ENCODE results near the gene TNS3.
"Not testable (repeated sequence)": the region's sequence is repeated elsewhere in the genome, so short reads cannot be mapped to it uniquely, and the experiment has no call there.

The TNS3 gene

GRCh38 chr7:47543714-47544113 lies 38.2 kb downstream of the TNS3 start:
- in situ Hi-C loops (cut with HindIII; ENCODE audit: low sequenced_read_pairs), result no loop called here

- in situ Hi-C loops (cut with HindIII; ENCODE audit: low sequenced_read_pairs), result no loop called here
Observed at GRCh38 chr7:47543056-47543455, 38.9 kb downstream of the TNS3 start.

GRCh38 chr7:47542051-47542450 lies 39.9 kb downstream of the TNS3 start:
- in situ Hi-C loops (cut with HindIII; ENCODE audit: low sequenced_read_pairs), result no loop called here

- in situ Hi-C loops (cut with HindIII; ENCODE audit: low sequenced_read_pairs), result not testable (repeated sequence)
Observed at GRCh38 chr7:47541485-47541884, 40.4 kb downstream of the TNS3 start.

- in situ Hi-C loops (cut with HindIII; ENCODE audit: low sequenced_read_pairs), result no loop called here
Observed at GRCh38 chr7:47540387-47541350, 41.2 kb downstream of the TNS3 start.

GRCh38 chr7:47540053-47540386 lies 41.9 kb downstream of the TNS3 start:
- in situ Hi-C loops (cut with HindIII; ENCODE audit: low sequenced_read_pairs), result no loop called here

DNA sequence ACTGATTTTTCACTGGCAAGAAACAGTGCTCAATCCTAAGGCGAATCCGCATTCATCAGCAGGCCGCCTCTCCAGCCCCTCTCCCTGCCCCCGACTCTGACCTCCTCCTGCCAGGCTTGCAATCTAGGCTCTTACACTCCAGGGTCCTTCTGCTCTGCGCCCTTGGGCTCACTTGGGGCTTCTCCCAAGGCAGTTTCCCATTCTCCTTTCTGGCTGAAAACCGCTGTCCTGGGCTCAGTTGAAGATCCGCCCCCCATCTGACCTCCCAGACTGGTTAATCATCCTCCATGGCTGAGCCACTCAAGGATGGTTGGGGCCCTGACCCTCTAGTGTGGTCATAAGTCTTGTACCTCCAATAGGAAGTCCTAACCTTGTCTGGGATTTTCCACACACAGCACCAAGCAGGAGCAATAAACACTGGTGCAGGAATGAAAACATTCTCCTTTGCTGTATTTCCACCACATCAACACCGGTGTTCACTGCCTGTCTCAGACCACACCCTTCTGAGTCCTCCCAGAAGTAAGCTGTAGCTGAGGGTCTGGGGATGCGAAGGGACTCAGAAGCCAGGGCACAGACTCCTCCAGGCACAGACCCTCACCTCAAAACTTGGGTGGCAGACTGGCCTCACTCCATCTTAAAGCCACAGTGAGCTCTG lies 42.4 kb downstream of the TNS3 start:
- in situ Hi-C loops (cut with HindIII; ENCODE audit: low sequenced_read_pairs), result no loop called here

DNA sequence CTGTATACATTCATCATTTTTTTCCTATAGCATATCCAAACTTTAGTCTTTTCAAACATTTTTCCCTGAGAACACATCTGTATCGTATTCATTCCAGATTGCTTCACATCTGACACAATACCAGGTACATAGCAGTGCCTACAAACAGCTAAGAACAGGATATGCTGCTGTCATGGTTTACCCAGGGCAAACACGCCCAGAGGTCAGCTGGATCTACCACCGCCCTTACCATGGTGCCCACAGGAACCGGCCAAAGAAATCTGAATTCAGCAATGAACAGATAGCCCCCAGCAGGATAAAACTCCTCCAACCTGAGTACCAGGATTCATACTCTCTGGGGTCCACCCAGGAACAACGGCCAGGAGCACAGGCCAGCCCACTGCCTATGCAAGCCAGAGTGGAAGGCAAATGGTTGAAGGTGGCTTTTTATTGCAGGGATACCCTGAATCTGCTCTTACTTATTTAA lies 43.0 kb downstream of the TNS3 start:
- in situ Hi-C loops (cut with HindIII; ENCODE audit: low sequenced_read_pairs), result no loop called here

- in situ Hi-C loops (cut with HindIII; ENCODE audit: low sequenced_read_pairs), result no loop called here
Observed at GRCh38 chr7:47537716-47538675, 43.9 kb downstream of the TNS3 start.

DNA sequence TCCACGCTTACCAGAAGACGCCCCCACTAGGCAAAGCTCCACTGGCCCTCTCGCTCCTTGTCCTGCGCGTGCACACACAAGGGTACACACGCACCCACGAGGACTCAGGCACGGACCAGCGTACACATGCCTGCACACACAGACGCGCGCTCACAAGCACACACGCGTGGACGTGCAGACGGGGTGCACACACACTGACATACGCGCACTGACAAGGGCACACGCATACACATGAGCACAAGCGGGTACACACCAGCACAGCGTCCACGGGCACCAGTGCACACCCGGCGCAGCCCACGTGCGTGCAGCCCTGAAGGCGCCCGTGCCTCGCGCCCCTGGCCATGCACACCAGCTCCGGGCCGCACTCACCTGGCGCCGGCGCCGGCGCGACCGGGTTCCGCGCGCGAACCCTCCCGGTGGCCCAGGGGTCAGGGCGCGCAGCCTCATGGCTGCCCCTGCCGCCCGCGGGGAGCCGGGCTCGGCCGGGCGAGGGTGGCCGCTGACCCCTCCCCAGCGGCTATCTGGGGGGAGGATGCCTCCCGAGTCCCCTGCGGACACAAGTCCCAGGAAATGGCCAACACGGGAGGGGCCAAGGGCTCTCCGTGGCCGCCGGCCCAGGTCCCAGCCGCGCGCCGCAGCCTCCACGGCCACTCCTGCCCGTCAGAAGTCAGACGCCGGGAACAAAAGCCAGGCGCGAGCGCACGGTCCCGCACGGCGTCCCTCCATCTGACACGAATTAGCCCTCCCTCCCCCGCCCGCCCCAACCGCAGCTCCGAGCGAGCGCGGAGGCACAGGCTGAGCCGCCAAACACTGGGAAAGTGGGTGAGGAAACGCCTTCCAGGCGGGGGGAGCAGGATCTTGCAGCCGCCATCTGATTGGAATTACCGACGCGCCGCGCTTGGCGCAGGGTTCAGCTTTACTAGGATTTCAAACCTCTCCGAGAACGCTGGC lies 45.0 kb downstream of the TNS3 start:
- in situ Hi-C loops (cut with HindIII; ENCODE audit: low sequenced_read_pairs), result no loop called here

DNA sequence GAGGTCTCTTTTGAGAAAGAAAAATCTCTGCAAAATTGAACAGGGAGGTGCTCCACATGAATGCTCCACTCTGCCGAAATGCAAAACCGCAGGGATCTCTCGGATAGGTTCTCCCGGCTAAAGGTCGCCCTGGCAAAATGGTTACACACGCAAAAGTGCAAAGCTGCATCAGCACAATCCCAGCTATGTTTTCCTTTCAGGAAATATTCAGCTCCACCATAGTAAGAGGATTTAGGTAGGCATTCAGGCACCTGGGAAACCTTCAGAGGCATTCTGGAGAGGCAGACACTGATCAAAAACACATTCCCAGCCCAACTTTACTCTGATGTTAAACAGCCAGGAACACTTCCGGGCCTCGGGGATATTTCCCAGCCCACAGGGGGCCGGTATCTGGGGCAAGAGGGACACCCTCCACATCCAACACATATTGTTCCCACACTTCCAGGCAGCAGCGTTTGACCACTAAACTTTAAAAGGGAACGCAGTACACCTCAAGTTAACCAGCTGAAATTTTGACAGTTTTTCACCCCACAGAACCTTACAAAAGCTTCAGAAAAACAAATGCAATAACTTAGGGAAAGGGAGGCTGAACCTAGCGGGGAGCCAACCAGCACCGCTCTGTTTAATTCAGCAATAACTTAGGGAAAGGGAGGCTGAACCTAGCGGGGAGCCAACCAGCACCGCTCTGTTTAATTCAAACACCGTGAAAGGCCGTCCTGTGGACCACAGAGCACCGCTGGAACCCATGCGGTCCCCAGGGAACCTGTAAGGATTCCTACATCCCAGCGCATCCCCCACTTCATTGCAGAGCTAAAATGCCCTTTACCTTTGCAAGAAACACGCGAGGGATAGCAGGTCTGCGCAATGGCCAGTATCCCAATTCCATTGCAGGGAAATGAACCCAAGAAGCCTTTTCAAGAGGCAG lies 45.9 kb downstream of the TNS3 start:
- in situ Hi-C loops (cut with HindIII; ENCODE audit: low sequenced_read_pairs), result no loop called here

GRCh38 chr7:47535035-47535703 lies 46.7 kb downstream of the TNS3 start:
- in situ Hi-C loops (cut with HindIII; ENCODE audit: low sequenced_read_pairs), result no loop called here

- in situ Hi-C loops (cut with HindIII; ENCODE audit: low sequenced_read_pairs), result no loop called here
Observed at GRCh38 chr7:47534322-47535034, 47.4 kb downstream of the TNS3 start.

GRCh38 chr7:47531584-47532492 lies 50.1 kb downstream of the TNS3 start:
- in situ Hi-C loops (cut with HindIII; ENCODE audit: low sequenced_read_pairs), result no loop called here

DNA sequence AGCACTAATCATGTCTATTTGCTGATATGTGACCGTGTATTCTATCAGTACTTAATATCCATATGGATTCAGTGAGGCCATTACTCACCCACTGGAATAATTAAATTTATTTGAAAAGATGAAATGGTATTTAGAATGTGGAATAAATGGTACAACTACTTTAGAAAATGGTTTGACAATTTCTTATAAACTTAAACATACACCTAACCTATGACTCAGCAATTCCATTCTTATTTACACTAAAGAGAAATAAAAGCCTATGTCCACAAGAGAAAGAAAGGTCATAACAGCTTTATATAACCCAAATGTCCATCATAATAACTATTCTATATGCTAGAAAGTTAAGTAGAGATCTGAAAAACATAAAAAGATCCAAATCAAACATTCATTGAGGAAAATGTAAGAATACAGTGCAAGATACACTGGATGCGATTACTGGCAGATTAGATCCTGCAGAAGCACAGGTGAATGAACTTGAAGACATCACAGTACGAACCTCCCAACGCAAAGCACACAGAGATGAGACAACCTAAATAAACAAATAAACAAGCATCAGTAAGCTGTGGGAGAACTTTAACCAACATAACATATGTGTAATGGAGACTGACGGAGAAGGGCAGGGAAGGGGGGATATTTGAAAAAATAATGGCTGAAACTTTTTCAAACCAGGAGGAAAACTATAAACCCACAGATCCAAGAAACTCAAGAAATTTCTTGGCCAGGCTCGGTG lies 51.9 kb downstream of the TNS3 start:
- in situ Hi-C loops (cut with HindIII; ENCODE audit: low sequenced_read_pairs), result no loop called here

GRCh38 chr7:47529405-47529804 lies 52.5 kb downstream of the TNS3 start:
- in situ Hi-C loops (cut with HindIII; ENCODE audit: low sequenced_read_pairs), result no loop called here
